Breast epithelium (tissue), 3 donors: ENCODE data around the gene STON2.

Source experiments
- CTCF ChIP-seq, 3 donors: fragments of 450-650 bp; IDR thresholded peaks; one replicate each; pipeline ENCODE4 v1.5.1; 2016 to 2017; ENCODE audit warnings: antibody characterized with exemption in 3 of 3, mild to moderate bottlenecking in 3 of 3, moderate library complexity in 3 of 3
- POLR2A ChIP-seq: fragments of 450-650 bp; IDR thresholded peaks from one replicate; pipeline ENCODE4 v1.6.1; 2016; ENCODE audit warnings: antibody characterized with exemption, mild to moderate bottlenecking, moderate library complexity
- POLR2AphosphoS5 ChIP-seq, 3 donors: sonication (generic); formaldehyde crosslinking; IDR thresholded peaks; one replicate each; pipeline ENCODE4 v1.6.1; 2017; ENCODE audit warnings: antibody characterized with exemption in 3 of 3

GRCh38 chr14:81289516-81289915, 110.6 kb downstream of the STON2 start:
- TF ChIP-seq CTCF (IDR thresholded peaks at IDR 0.05), result no peak
- TF ChIP-seq POLR2A, result no peak
- no peak for TF ChIP-seq POLR2AphosphoS5 (IDR thresholded peaks at IDR 0.05)
